SK-N-MC (cell line): ENCODE measurements around the gene SLC47A2.

ENCODE experiments used
- EZH2 ChIP-seq: fragments of 200-600 bp; sonication (generic); IDR thresholded peaks from one replicate; pipeline ENCODE4 v1.6.1; 2017; ENCODE audit warnings: antibody characterized with exemption
- POLR2AphosphoS5 ChIP-seq: IDR thresholded peaks from 2 replicates; pipeline ENCODE4 v1.6.1; 2012; ENCODE audit warnings: mild to moderate bottlenecking, low read depth, low read length, borderline replicate concordance

DNA sequence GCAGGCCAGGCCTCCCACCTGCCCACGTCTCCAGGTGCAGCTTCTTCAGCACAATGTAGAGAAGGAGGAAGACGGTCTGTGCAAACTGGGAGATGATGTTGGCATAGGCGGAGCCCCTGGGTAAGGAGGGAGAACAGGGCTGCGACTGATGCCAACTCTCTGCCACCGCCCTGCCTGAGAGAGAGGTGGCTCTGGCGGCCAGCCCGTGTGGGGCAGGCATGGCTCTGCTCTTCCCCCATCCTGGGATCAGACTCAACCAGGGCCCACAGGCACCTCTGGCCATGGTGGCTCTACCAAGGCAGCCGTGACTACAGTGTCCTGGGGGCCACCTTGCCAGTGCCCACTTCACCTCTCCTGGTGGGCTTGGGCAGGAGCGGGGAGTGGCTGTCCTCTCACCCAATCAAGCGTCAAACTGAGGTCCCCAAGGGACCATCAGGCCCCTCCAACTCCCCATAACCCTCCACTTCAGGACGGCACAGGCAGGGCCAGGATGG, 8.6 kb downstream of the SLC47A2 start:
- TF ChIP-seq EZH2 (no peak), POLR2AphosphoS5 (no peak)
